H9 (cell line): Measurements from ENCODE around the gene KRT77. TPM values are rescaled to one million over a fixed set of nuclear protein-coding genes. Genes with fewer than 3 reads are reported as not detected.

ENCODE experiments used
- DNase-seq: peaks from one replicate; pipeline ENCODE4 v3.0.0-alpha.2; 2017
- H2AFZ ChIP-seq: one replicate; pipeline ENCODE4 v1.6.1; 2013; ENCODE audit warnings: mild to moderate bottlenecking, low read length, control low read depth, moderate library complexity
- H2AK5ac ChIP-seq: 2 replicates; pipeline ENCODE4 v1.6.1; 2013; ENCODE audit warnings: low read length, control low read depth, mixed read lengths; ENCODE audit not compliant: insufficient read length
- H2BK120ac ChIP-seq: one replicate; pipeline ENCODE4 v1.6.1; 2013; ENCODE audit warnings: low read depth, mild to moderate bottlenecking, low read length, control low read depth, inconsistent platforms; ENCODE audit not compliant: poor library complexity, severe bottlenecking
- H2BK12ac ChIP-seq: 2 replicates; pipeline ENCODE4 v1.6.1; 2013; ENCODE audit warnings: low read length, control low read depth, mixed read lengths, low read depth; ENCODE audit not compliant: insufficient read length
- H2BK15ac ChIP-seq: 2 replicates; pipeline ENCODE4 v1.6.1; 2013; ENCODE audit warnings: low read depth, low read length, control low read depth
- H2BK20ac ChIP-seq: one replicate; pipeline ENCODE4 v1.6.1; 2013; ENCODE audit warnings: low read depth, mild to moderate bottlenecking, low read length, control low read depth, inconsistent platforms; ENCODE audit not compliant: poor library complexity, severe bottlenecking
- H2BK5ac ChIP-seq: 2 replicates; pipeline ENCODE4 v1.6.1; 2013; ENCODE audit warnings: low read length, control low read depth, mixed read lengths; ENCODE audit not compliant: insufficient read length
- H3K14ac ChIP-seq: 2 replicates; pipeline ENCODE4 v1.6.1; 2013; ENCODE audit warnings: low read length, control low read depth; ENCODE audit not compliant: insufficient read depth
- H3K18ac ChIP-seq: 2 replicates; pipeline ENCODE4 v1.6.1; 2013; ENCODE audit warnings: low read depth, mild to moderate bottlenecking, mixed read lengths, low read length, control low read depth; ENCODE audit not compliant: insufficient read length
- H3K23ac ChIP-seq: 2 replicates; pipeline ENCODE4 v1.6.1; 2013; ENCODE audit warnings: low read length, control low read depth, mixed read lengths, low read depth; ENCODE audit not compliant: insufficient read length
- H3K23me2 ChIP-seq: 2 replicates; pipeline ENCODE4 v1.6.1; 2013; ENCODE audit warnings: low read depth, mild to moderate bottlenecking, mixed read lengths, low read length, control low read depth; ENCODE audit not compliant: insufficient read length, poor library complexity, severe bottlenecking
- H3K27ac ChIP-seq: 2 replicates; pipeline ENCODE4 v1.5.1; 2013; ENCODE audit warnings: low read length, control low read depth, mixed read lengths, low read depth; ENCODE audit not compliant: insufficient read length
- H3K27me3 ChIP-seq: 2 replicates; pipeline ENCODE4 v1.6.1; 2013; ENCODE audit warnings: low read length, control low read depth, inconsistent platforms; ENCODE audit not compliant: insufficient read depth
- H3K4ac ChIP-seq: 2 replicates; pipeline ENCODE4 v1.6.1; 2013; ENCODE audit warnings: low read depth, mild to moderate bottlenecking, control low read depth, inconsistent platforms, low read length, moderate library complexity
- H3K4me1 ChIP-seq: 2 replicates; pipeline ENCODE4 v1.6.1; 2013; ENCODE audit warnings: low read length, control low read depth, inconsistent platforms; ENCODE audit not compliant: insufficient read depth
- H3K4me2 ChIP-seq: 2 replicates; pipeline ENCODE4 v1.6.1; 2013; ENCODE audit warnings: low read length, control low read depth, mixed read lengths; ENCODE audit not compliant: insufficient read length, insufficient read depth
- H3K56ac ChIP-seq: 2 replicates; pipeline ENCODE4 v1.6.1; 2013; ENCODE audit warnings: low read depth, mild to moderate bottlenecking, mixed read lengths, low read length, control low read depth; ENCODE audit not compliant: insufficient read length
- H3K79me1 ChIP-seq: 2 replicates; pipeline ENCODE4 v1.6.1; 2013; ENCODE audit warnings: low read depth, mild to moderate bottlenecking, moderate library complexity, low read length, control low read depth, inconsistent platforms; ENCODE audit not compliant: insufficient read depth, poor library complexity, severe bottlenecking
- H3K79me2 ChIP-seq: 2 replicates; pipeline ENCODE4 v1.6.1; 2013; ENCODE audit warnings: low read length, control low read depth, inconsistent platforms; ENCODE audit not compliant: insufficient read depth
- H3K9ac ChIP-seq: 2 replicates; pipeline ENCODE4 v1.6.1; 2013; ENCODE audit warnings: low read length, control low read depth, mixed read lengths; ENCODE audit not compliant: insufficient read length; ENCODE audit errors: extremely low read depth
- H3K9me3 ChIP-seq: one replicate; pipeline ENCODE4 v1.6.1; 2013; ENCODE audit warnings: low read depth, low read length, inconsistent platforms; ENCODE audit not compliant: control insufficient read depth
- H3T11ph ChIP-seq: one replicate; pipeline ENCODE4 v1.6.1; 2013; ENCODE audit warnings: mild to moderate bottlenecking, low read length, control low read depth, inconsistent platforms
- H4K20me1 ChIP-seq: one replicate; pipeline ENCODE4 v1.6.1; 2013; ENCODE audit not compliant: control insufficient read depth, insufficient read length, insufficient read depth
- H4K5ac ChIP-seq: 2 replicates; pipeline ENCODE4 v1.6.1; 2013; ENCODE audit warnings: low read depth, mild to moderate bottlenecking, mixed read lengths, low read length, control low read depth; ENCODE audit not compliant: insufficient read length
- H4K8ac ChIP-seq: replicated peaks from 2 replicates; pipeline ENCODE4 v1.6.1; 2013; ENCODE audit warnings: low read length, control low read depth, mixed read lengths, low read depth; ENCODE audit not compliant: insufficient read length
- H4K91ac ChIP-seq: 2 replicates; pipeline ENCODE4 v1.6.1; 2013; ENCODE audit warnings: low read depth, mild to moderate bottlenecking, moderate library complexity, mixed read lengths, low read length, control low read depth; ENCODE audit not compliant: insufficient read length
- H3K27ac Mint-ChIP-seq, 3 experiments: 2 replicates in 2 of 3; 3 replicates in 1 of 3; pipeline ENCODE4 v1.8.0; 2020 to 2021; ENCODE audit warnings: mixed read lengths in 3 of 3, mild to moderate bottlenecking in 1 of 3, moderate library complexity in 1 of 3
- H3K27me3 Mint-ChIP-seq: 2 replicates; pipeline ENCODE4 v1.8.0; 2021; ENCODE audit warnings: low read depth, mild to moderate bottlenecking, moderate library complexity, mixed read lengths
- H3K36me3 Mint-ChIP-seq, 3 experiments: 2 replicates in 2 of 3; 3 replicates in 1 of 3; pipeline ENCODE4 v1.8.0; 2020 to 2021; ENCODE audit warnings: low read depth in 3 of 3, mixed read lengths in 3 of 3; ENCODE audit not compliant: insufficient read depth in 1 of 3
- H3K4me1 Mint-ChIP-seq, 2 experiments: 2 replicates each; pipeline ENCODE4 v1.8.0; 2020; ENCODE audit warnings: mixed read lengths in 2 of 2
- H3K4me3 Mint-ChIP-seq, 2 experiments: 2 replicates in 1 of 2; 3 replicates in 1 of 2; pipeline ENCODE4 v1.8.0; 2020 to 2021; ENCODE audit warnings: mild to moderate bottlenecking in 2 of 2, mixed read lengths in 2 of 2, moderate library complexity in 1 of 2
- H3K9me3 Mint-ChIP-seq, 2 experiments: 2 replicates in 1 of 2; 3 replicates in 1 of 2; pipeline ENCODE4 v1.8.0; 2020; ENCODE audit warnings: mild to moderate bottlenecking in 2 of 2, mixed read lengths in 2 of 2, moderate library complexity in 1 of 2
- CTCF ChIP-seq: fragments of 200-600 bp; sonication (generic); conservative IDR thresholded peaks from 3 replicates; pipeline ENCODE4 v1.8.0; 2021; ENCODE audit warnings: antibody characterized with exemption, mild to moderate bottlenecking
- WGBS: extraction: QIAGEN DNeasy Blood & Tissue Kit; methylation state at CpG from one replicate; pipeline ENCODE4 v1.1.7; 2013; ENCODE audit warnings: missing lambda C conversion rate, low lambda C conversion rate, mixed read lengths; ENCODE audit not compliant: insufficient read length; ENCODE audit errors: extremely low coverage; 5-methylcytosine and 5-hydroxymethylcytosine counted together
- total RNA-seq: library from RNA; stranded (reverse); gene quantifications from 2 replicates; pipeline ENCODE4 v1.2.1, GENCODE V29; 2021

Gene KRT77
- total RNA-seq, 1 experiment from 2014 or later, result not detected

- no peak overlapping the region for H3K18ac ChIP-seq
- H4K5ac ChIP-seq, result no peak overlapping the region
- H3K4me1 ChIP-seq, result no peaks in the 10 kb centered on the region
- no peak overlapping the region for H3K4me3 Mint-ChIP-seq
- no peak overlapping the region for H2BK120ac ChIP-seq
- no peak overlapping the region for H2BK12ac ChIP-seq
- H3K4me2 ChIP-seq, result no peak overlapping the region
- H3K9me3 ChIP-seq, result no peaks in the 10 kb centered on the region
- peaks cover 2% of the 10 kb centered on the region for H4K20me1 ChIP-seq
- no peak overlapping the region for H3K4ac ChIP-seq
- no peak overlapping the region for H4K91ac ChIP-seq
- no peak overlapping the region for H3T11ph ChIP-seq
- peaks cover 0 to 4% of the 10 kb centered on the region in 2 experiments; a peak in 2 of 4 replicates for H3K4me1 Mint-ChIP-seq
- no peaks in the 10 kb centered on the region for H3K23me2 ChIP-seq
- DNase-seq, result peak; percentile 14
- no peak overlapping the region for H2BK15ac ChIP-seq
- no peak overlapping the region for H2AFZ ChIP-seq
- no peak overlapping the region for H2BK5ac ChIP-seq
- H2AK5ac ChIP-seq, result no peak overlapping the region
- no peak overlapping the region for H2BK20ac ChIP-seq
- H3K79me1 ChIP-seq, result no peaks in the 10 kb centered on the region
- no peak overlapping the region for H3K23ac ChIP-seq
- H3K56ac ChIP-seq, result no peak overlapping the region
- no peak overlapping the region for H4K8ac ChIP-seq
- no peak overlapping the region for H3K27ac ChIP-seq
- no peak overlapping the region for H3K27ac Mint-ChIP-seq
- no peak for TF ChIP-seq CTCF
- no CpG with 5 or more reads among the region's 8 CpGs for WGBS
- no peaks in the 10 kb centered on the region for H3K27me3 ChIP-seq
- no peaks in the 10 kb centered on the region for H3K36me3 Mint-ChIP-seq
- H3K14ac ChIP-seq, result no peak overlapping the region
- H3K27me3 Mint-ChIP-seq, result peaks cover 25% of the 10 kb centered on the region
- peaks cover 2 to 9% of the 10 kb centered on the region in 2 experiments; a peak in 2 of 5 replicates for H3K9me3 Mint-ChIP-seq
- H3K79me2 ChIP-seq, result no peaks in the 10 kb centered on the region
- no peak overlapping the region for H3K9ac ChIP-seq
These were observed 47.6 kb downstream of the KRT77 start for GRCh38 chr12:52655720-52656124.
